Activated T-helper 1 cell treated with anti-CD3 and anti-CD28 coated beads, Interleukin-12 subunit alpha, Interleukin-12 subunit beta, Interleukin-2, Interleukin-4 antibody, amounts not matched to agents 30 ng/mL and 10 ng/mL and 1 ng/mL, durations not matched to agents 14 hours and 24 hours and 36 hours (primary cell): ENCODE measurements around the gene NR1H2. TPM values are rescaled to one million over a fixed set of nuclear protein-coding genes. Genes with fewer than 3 reads are reported as not detected.
A peak's percentile ranks its signal among the peaks of the same experiment; 100 is the strongest.
"Not testable (repeated sequence)": the region's sequence is repeated elsewhere in the genome, so short reads cannot be mapped to it uniquely, and the experiment has no call there.

ENCODE experiments used
- DNase-seq: peaks from one replicate; pipeline ENCODE4 v3.0.0; 2021; ENCODE audit warnings: low spot score
- H3K27ac Mint-ChIP-seq: one replicate; pipeline ENCODE4 v1.8.0; 2021; ENCODE audit warnings: mild to moderate bottlenecking, mixed read lengths
- H3K27me3 Mint-ChIP-seq: one replicate; pipeline ENCODE4 v1.8.0; 2022; ENCODE audit warnings: mild to moderate bottlenecking, moderate library complexity, mixed read lengths; ENCODE audit not compliant: insufficient read depth
- H3K36me3 Mint-ChIP-seq: one replicate; pipeline ENCODE4 v1.8.0; 2021; ENCODE audit warnings: low read depth, mixed read lengths
- H3K4me1 Mint-ChIP-seq: one replicate; pipeline ENCODE4 v1.8.0; 2021; ENCODE audit warnings: low read depth, mixed read lengths
- H3K4me3 Mint-ChIP-seq: one replicate; pipeline ENCODE4 v1.8.0; 2021; ENCODE audit warnings: mild to moderate bottlenecking, moderate library complexity, mixed read lengths
- H3K9me3 Mint-ChIP-seq: one replicate; pipeline ENCODE4 v1.8.0; 2021; ENCODE audit warnings: mixed read lengths
- intact Hi-C: fragments of 100-400 bp; cut with micrococcal nuclease; formaldehyde crosslinking; loops from one replicate; pipeline ENCODE4 v1.15.1; 2024
- total RNA-seq: library from RNA; stranded (reverse); gene quantifications from 2 replicates; pipeline ENCODE4 v1.2.3, GENCODE V29; 2022

The NR1H2 gene
- total RNA-seq, 1 donor from 2014 or later: 84.8 TPM

DNA sequence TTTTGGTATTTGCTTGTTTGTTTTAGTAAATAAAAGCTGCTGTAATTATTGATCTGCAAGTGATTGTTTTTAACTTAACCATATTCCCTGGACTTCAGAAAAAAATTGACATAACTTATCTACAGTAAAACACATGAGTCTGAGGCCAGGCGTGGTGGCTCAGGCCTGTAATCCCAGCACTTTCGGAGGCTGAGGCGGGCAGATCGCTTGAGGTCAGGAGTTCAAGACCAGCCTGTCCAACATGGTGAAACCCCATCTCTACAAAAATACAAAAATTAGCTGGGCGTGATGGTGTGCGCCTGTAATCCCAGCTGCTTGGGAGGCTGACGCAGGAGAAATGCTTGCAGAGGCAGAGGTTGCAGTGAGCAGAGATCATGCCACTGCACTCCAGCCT lies 22.8 kb upstream of the NR1H2 start:
- H3K27ac Mint-ChIP-seq, H3K36me3 Mint-ChIP-seq, intact Hi-C loops, H3K27me3 Mint-ChIP-seq, H3K9me3 Mint-ChIP-seq, H3K4me3 Mint-ChIP-seq, DNase-seq: not testable (repeated sequence)
- peaks cover 13% of the 10 kb centered on the region for H3K4me1 Mint-ChIP-seq

DNA sequence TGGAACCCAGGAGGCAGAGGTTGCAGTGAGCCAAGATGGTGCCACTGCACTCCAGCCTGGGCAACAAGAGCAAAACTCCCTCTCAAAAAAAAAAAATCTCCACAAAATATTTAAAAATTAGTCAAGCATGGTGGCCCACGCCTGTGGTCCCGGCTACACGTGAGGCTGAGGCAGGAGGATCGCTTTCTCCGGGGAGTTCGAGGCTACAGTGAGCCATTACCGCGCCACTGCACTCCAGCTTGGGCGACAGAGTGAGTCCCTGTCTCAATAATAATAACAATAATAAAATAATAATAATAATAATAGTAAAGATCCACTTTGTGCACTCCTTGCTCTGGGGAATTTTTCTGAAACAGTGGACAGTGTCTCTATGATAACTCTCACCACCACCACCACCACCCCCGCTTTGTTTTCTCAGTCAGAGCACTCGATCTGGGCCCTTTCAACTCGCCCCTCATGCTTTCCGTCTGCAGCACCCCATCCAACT lies 19.5 kb upstream of the NR1H2 start:
- H3K9me3 Mint-ChIP-seq: peaks cover 8% of the 10 kb centered on the region
- H3K27ac Mint-ChIP-seq: peak overlapping the region; percentile 99
- H3K27me3 Mint-ChIP-seq: no peaks in the 10 kb centered on the region
- peak overlapping the region; percentile 90 for H3K4me3 Mint-ChIP-seq
- peaks cover 21% of the 10 kb centered on the region for H3K36me3 Mint-ChIP-seq
- H3K4me1 Mint-ChIP-seq: peaks cover 45% of the 10 kb centered on the region
- intact Hi-C loops: loop anchor here (1.0 to 5.0 kb wide), 12 partner anchors 13 to 566 kb away; partner anchors contain the start of genes EMC10, GARIN5A, JOSD2 and NR1H2
- DNase-seq: no peak

DNA sequence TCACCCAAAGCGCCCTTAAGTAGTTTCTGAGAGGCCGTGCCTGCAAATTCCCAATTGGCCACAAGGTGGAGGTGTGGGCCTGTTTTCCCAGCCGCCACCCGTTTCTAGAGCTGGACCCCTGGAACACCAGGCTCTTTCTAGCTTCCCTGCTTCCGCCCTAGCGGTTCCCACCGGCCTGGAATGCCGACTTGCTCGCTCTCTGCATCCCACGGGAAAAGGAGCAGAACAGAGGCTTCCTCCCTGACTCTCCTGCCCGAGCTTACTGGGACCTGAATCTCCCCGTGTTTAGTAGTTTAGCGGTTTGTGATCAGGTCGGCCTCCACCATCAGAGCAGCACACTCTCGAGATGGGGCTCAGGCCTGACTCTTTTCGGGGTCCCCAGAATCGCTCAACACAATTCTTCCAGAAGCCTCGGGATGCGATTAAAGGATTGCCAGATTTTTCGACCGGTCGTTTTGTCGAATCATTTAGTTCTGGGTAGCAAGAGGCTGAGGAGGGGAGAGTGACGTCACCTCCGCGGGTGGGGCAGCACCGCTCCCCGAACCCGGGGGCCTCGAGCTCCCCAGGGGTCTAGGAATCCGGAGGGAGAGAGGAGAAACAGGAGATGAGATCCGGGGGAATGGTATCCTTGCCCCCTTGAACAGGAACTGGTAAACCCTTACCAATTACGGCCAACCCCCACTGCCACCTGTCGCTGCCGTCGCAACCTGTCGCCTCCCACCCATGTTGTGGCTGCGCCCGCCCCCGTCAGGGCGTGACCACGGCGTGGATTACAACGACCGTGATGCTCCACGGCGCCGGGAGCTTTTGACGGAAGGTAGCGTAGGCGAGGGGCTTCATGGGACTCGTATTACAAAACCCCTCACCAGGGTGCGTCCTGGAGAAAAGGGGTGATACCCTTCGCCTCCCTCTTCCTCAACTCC lies 18.8 kb upstream of the NR1H2 start:
- Mint-ChIP-seq H3K9me3 (peaks cover 8% of the 10 kb centered on the region), H3K4me1 (peaks cover 52% of the 10 kb centered on the region), H3K36me3 (peaks cover 24% of the 10 kb centered on the region), H3K27me3 (no peaks in the 10 kb centered on the region), H3K4me3 (peak overlapping the region; percentile 90), H3K27ac (peak overlapping the region; percentile 99)
- intact Hi-C loops: loop anchor here (1.0 to 5.0 kb wide), 12 partner anchors 12 to 565 kb away; partner anchors contain the start of genes EMC10, GARIN5A, JOSD2 and NR1H2
- peak; percentile 86 for DNase-seq

DNA sequence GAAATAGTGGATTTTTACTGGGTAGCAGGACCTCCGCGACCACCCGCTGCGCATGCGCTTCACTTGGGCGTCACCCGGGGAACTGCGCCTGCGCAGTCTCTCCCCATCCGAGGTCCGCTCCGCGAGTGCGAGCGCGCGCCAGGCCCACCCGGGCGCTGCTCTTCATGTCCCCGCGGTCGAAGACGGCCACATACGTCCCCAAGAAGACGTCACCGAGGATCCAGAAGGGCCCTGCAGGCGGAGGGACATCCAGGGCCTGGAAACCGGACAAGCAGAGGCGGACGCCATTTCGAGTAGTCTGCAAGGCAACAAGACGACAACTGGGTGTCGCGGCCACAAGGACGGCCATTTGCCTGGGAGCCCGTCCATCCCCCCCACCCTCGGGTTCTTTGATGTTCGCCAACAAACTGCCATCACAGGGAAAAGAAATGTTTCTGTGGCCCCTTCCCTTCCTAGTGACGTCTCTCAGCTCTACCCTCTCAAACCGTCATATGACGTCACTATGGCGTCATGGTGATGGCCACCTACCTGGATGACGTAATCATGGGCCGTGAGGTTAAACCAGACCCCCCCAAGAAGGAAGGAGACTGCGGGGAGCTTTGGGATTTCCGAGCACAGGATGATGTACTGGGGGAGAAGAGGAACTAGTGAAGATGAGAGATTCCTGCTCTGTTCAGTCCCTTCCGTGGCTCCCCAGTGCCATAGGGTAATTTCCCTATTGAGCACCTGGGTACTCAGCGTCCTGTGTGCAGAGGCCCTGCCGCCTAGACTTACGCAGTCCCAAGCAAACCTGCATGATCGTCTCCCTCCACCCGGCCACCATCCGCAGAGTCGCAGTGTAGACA lies 17.6 kb upstream of the NR1H2 start:
- Mint-ChIP-seq H3K27me3 (no peaks in the 10 kb centered on the region), H3K9me3 (peaks cover 8% of the 10 kb centered on the region), H3K4me1 (peaks cover 63% of the 10 kb centered on the region), H3K27ac (peak overlapping the region; percentile 99), H3K36me3 (peaks cover 24% of the 10 kb centered on the region), H3K4me3 (peak overlapping the region; percentile 90)
- DNase-seq: peak; percentile 81
- intact Hi-C loops: loop anchor here (5.0 kb wide), 1 partner anchor 119 kb away; the partner anchor contains the start of genes EMC10 and GARIN5A

DNA sequence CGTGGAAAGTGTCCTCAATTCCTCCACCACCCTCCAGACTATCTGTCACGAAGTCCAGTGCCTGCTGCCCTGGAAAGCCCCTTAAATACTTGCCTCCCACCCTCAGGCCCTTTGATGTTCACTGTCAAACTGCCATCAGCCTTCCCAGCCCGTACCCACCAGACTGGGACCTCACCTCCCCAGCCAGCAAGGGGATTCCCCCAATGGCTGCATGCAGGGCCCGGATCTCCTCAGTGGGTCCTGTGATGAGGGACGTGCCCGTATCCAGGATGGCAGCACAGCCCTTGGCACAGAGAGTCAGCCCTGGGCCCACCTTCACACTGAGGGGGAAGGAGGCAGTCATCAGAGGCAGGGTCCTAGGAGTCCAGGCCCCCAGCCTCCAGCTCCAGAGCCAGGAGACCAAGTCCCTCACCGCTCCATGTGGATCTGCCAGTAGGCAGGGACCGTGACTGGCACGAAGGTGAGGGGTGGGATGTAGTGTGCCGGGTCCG lies 16.9 kb upstream of the NR1H2 start:
- Mint-ChIP-seq H3K9me3 (peaks cover 8% of the 10 kb centered on the region), H3K36me3 (peaks cover 24% of the 10 kb centered on the region), H3K27me3 (no peaks in the 10 kb centered on the region), H3K27ac (peak overlapping the region; percentile 99), H3K4me3 (peak overlapping the region; percentile 90), H3K4me1 (peaks cover 66% of the 10 kb centered on the region)
- DNase-seq: no peak
- intact Hi-C loops: loop anchor here (5.0 kb wide), 1 partner anchor 118 kb away; the partner anchor contains the start of genes EMC10 and GARIN5A

DNA sequence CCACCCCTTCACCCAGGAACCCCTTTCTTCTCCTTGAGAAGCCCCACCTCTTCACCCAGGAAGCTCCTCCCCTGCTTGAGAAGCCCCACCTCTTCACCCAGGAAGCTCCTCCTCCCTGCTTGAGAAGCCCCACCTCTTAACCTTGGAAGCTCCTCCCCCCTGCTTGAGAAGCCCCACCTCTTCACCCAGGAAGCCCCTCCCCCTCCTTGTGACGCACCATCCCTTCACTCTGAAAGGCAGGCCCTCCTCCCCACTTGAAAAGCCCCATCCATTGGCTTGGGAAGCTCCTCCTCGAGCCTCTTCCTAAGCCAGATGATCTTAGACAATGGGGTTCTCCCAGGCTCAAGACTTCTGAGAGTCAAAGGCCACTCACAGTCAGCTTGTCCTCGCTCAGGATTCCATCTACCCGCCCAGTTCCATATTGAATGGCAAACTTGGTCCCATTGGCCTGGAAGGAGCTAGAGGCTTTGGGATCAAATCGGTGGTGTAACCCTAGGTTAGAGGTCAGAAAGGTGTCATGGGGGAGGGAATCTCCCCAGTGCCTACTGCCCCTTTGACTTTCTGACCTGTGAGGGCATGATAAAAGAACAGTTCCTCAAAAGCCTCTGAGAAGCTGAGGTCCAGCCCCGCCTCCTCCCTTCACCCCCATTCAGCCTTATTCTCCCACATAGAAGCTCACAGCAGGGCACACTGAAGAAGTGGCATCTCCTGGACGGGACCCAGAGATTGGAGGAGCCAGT lies 14.8 kb upstream of the NR1H2 start:
- no peak for DNase-seq
- Mint-ChIP-seq H3K4me3 (peak overlapping the region; percentile 9), H3K9me3 (peaks cover 8% of the 10 kb centered on the region), H3K27me3 (no peaks in the 10 kb centered on the region), H3K36me3 (peaks cover 24% of the 10 kb centered on the region), H3K27ac (peak overlapping the region; percentile 88), H3K4me1 (peaks cover 80% of the 10 kb centered on the region)
- intact Hi-C loops: no loop called here

DNA sequence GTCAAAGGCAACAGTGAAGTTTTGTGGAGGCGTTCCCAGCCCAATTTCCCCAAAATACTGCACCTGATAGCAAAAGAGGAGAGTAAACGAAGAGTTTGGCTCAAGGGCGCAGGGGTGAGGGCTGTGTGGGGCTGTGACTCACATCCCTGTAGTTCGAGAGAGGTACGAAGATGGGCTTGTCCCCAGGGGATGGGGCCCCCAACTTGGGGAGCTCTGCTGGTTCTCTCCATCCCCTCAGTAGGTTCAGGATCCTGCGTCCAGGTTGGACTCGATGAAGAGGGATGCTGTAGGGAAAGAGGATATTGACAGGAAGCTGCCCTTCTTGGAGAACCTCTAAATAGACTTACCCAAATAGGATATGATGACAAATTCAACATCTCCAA lies 14.2 kb upstream of the NR1H2 start:
- peaks cover 24% of the 10 kb centered on the region for H3K36me3 Mint-ChIP-seq
- no peaks in the 10 kb centered on the region for H3K27me3 Mint-ChIP-seq
- peak overlapping the region; percentile 39 for H3K4me3 Mint-ChIP-seq
- H3K9me3 Mint-ChIP-seq: peaks cover 8% of the 10 kb centered on the region
- no peak for DNase-seq
- peak overlapping the region; percentile 88 for H3K27ac Mint-ChIP-seq
- peaks cover 77% of the 10 kb centered on the region for H3K4me1 Mint-ChIP-seq
- intact Hi-C loops: no loop called here

DNA sequence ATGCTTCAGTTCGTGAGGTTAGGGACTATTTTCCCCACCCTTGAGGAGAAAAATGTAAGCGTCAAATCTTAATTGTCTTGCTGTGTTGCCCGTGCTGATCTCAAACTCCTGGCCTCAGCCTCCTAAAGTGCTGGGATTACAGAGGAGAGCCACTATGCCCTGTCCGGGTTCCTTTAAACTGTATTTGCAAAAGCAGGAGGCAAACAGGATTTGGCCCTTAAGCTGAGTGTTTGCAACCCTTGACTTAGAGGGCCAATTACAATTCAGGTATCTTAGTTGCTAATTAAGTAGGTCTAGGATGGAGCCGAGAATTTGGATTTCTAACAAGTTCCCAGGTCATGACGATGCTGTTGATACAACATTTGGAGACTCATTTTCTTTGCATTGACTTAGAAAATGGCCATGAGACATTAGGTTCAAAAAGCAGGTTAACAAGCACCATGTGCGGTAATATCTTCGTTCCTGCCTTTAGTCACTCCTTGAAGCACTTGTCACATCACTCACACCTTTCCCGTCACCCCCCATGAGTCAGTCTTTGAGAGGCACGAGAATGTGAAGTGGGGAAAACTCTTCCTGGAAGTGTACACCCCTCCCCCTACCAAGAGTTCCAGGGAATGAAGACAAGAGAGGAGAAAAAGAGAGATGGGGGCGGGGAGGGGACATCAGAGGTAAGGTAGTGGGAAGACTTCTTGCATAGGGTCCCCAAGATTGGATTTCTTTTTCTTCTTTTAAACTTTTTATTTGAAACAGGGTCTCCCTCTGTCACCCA lies 13.4 kb upstream of the NR1H2 start:
- no peaks in the 10 kb centered on the region for H3K27me3 Mint-ChIP-seq
- H3K27ac Mint-ChIP-seq: peak overlapping the region; percentile 95
- DNase-seq: no peak
- peaks cover 24% of the 10 kb centered on the region for H3K36me3 Mint-ChIP-seq
- H3K4me1 Mint-ChIP-seq: peaks cover 75% of the 10 kb centered on the region
- peaks cover 8% of the 10 kb centered on the region for H3K9me3 Mint-ChIP-seq
- intact Hi-C loops: no loop called here
- H3K4me3 Mint-ChIP-seq: peak overlapping the region; percentile 57

DNA sequence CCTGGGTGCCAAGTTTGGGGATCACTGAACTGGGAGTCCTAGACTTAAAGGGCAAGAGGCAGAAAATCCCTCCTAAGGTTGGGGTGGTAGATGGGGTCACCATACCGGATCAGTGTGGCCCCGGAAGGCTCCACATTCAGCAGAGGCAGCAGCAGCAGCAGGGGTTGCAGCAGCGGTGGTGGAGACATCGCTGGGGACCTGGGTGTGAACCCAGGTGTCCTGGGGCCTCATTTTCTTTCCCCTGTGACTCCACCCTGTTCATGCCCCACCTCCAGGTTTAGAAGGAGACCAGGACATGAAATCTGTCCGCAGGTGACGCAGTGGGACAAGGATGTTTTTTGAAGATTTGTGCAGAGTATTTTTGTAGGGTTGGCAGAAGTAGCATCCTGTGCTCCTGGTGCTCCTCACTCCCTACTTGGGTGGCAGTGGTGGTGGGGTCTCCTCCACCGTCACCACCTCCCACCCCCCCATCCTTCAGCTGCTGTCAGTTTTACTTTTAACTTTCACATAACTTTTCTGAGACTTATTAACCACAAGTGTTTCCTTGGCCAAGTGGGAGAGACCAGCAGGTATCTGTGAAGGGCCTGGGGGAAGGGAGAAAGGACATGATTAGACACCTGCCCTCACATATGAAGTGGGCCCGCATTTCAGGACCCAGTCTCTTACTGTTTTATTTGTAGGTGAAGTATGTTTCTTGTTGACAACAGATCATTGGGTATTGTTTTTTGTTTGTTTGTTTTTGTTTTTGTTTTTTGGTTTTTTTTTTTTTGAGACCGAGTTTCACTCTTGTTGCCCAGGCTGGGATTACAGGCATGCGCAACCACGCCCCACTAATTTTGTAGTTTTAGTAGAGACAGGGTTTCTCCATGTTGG lies 10.6 kb upstream of the NR1H2 start, which contains the start of gene NAPSA:
NAPSA (minus strand) TSS at position 206 of the 873 bp plus-strand sequence; CDS start at position 188, 18 bp downstream.
- Mint-ChIP-seq H3K9me3 (peaks cover 4% of the 10 kb centered on the region), H3K36me3 (peaks cover 10% of the 10 kb centered on the region), H3K4me1 (peaks cover 67% of the 10 kb centered on the region), H3K4me3 (peak within 1 kb of the TSS; percentile 68), H3K27ac (peak within 1 kb of the TSS; percentile 92), H3K27me3 (no peaks in the 10 kb centered on the region)
- no peak for DNase-seq
- intact Hi-C loops: no loop called here

DNA sequence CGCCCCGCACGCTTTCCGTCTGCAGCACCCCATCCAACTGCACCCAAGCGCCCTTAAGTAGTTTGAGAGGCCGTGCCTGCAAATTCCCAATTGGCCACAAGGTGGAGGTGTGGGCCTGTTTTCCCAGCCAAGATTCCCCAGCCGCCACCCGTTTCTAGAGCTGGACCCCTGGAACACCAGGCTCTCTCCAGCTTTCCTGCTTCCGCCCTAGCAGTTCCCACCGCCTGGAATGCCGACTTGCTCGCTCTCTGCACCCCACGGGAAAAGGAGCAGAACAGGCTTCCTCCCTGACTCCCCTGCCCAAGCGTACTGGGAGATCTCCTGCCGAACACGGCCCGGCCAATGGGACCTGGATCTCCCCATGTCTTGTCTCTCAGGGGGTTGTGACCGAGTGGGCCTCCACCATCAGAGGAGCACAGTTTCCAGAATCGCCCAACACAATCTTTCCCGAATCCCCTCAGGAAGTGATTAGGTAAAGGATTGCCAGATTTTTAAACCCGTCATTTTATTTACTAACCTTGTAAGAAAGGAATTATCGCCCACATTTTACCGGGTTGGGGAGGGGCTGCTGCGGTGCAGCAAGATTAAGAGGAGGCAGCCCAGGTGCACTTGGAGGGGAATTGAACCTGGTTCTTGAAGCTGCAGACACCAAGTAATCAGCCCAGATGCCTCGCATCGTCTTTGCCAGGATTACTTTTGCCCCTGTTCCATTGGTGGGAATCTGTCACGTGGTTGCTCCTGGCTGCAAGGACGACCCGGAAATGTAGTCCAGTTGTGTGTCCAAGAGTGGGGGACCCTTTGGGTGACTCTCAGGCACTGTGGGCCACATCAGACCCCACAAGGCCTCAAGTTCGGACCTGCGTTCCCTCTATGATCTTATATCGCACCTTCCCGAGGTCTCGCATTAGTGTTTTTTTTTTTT lies 7.3 kb upstream of the NR1H2 start:
- Mint-ChIP-seq H3K4me3 (peak overlapping the region; percentile 94), H3K4me1 (peaks cover 37% of the 10 kb centered on the region), H3K36me3 (peaks cover 1% of the 10 kb centered on the region), H3K27me3 (no peaks in the 10 kb centered on the region), H3K9me3 (no peaks in the 10 kb centered on the region), H3K27ac (peak overlapping the region; percentile 89)
- intact Hi-C loops: loop anchor here (1.0 kb wide), 4 partner anchors 12 to 92 kb away; partner anchors contain the start of gene POLD1
- peak; percentile 73 for DNase-seq
